ENCODE measurements around the gene TOGARAM2.

The TOGARAM2 gene

DNA sequence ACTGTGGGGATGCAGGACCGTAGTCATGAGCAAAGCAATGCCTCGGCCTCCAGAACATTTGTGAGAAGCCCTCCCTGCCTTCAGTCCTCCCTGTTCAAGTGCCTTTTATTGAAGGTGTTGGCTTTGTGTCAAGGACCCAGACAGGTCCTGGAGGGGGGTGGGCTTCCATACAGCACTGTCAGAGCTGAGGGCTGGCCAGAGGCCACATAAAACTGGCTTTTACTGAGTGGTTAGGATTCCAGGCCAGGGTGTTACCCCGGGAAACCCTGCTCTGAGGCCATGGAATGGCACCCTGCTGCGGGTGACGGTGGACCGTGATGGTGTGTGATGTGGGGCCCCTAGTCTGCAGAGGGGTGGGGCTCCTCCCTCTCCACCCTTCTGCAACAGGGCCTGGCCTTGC, 41.6 kb downstream of the TOGARAM2 start:
- Histone ChIP-seq H3K4me3 (no peak overlapping the region), H3K27ac (no peak overlapping the region)
- TF ChIP-seq CTCF (IDR thresholded peaks at IDR 0.05): no peak
- no peak for DNase-seq (ENCODE audit: low spot score)

DNA sequence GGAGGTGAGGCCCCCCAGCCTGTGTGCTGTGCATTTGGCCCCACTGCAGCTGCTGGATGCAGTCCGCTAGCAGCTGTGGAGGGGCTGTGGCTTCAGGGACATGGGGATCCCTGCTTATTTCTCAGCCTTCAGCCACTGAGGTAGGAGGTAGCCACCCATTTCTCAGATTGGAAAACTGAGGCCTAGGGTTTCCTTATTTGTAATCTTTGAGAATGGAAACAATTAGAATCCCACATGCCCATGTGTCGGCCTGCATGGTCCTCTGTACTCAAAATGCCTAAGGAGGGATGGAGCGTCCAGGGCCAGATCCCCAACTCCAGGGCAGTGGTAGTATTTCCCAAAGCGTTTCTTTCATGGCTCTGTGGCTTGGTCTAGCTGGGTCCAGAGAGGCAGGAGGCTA, 42.1 kb downstream of the TOGARAM2 start:
- Histone ChIP-seq H3K27ac (no peak overlapping the region), H3K4me3 (no peak overlapping the region)
- TF ChIP-seq CTCF (IDR thresholded peaks at IDR 0.05): no peak
- DNase-seq (ENCODE audit: low spot score): no peak

DNA sequence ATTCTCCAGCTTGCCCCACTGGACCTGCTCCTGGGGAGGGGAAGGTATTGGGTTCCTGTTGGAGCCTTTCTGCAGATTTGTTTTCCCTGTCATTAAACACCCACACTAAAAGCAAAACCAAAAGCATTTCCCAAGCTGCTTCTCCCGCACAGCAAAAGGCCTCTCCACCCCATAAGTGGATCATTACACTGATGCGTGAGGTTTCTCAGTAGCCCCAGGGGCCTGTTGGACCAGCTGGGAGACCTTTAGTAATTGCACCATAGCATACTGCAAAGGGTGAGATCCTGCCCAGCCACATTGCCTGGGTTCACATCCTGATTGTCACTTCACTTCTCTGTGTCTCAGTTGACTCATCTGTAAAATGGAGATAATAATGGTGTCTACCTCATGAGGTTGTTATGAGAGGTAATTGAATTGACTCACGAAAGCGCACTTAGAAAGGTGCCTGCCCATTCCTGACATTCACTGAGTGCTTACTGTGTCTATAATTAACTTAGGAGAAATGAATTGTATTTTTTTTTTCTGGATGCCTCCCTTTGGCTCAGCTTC, 43.9 kb downstream of the TOGARAM2 start:
- Histone ChIP-seq H3K4me3 (no peak overlapping the region), H3K27ac (no peak overlapping the region)
- DNase-seq (ENCODE audit: low spot score): no peak
- no peak for TF ChIP-seq CTCF (IDR thresholded peaks at IDR 0.05)

DNA sequence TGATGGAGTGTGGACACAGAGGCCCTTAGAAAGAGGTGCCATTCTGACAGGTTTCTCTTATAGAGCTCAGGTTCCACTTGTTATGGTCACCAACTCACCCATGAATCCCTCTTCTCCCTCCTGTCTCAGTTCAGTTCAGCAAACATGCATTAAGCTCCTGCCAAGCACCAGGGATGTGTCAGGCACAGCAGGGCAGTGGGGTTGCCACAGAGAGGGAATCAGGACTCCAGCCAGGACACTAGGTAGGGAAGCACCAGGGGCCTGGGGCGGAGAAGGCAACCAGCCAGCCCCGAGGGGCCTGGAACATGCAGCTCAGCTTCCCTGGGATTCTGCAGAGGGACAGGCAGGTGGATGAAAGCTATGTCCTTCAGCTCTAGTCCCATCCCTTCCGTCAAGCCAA, 44.6 kb downstream of the TOGARAM2 start:
- Histone ChIP-seq H3K4me3 (no peak overlapping the region), H3K27ac (no peak overlapping the region)
- no peak for DNase-seq (ENCODE audit: low spot score)
- TF ChIP-seq CTCF (IDR thresholded peaks at IDR 0.05): no peak

DNA sequence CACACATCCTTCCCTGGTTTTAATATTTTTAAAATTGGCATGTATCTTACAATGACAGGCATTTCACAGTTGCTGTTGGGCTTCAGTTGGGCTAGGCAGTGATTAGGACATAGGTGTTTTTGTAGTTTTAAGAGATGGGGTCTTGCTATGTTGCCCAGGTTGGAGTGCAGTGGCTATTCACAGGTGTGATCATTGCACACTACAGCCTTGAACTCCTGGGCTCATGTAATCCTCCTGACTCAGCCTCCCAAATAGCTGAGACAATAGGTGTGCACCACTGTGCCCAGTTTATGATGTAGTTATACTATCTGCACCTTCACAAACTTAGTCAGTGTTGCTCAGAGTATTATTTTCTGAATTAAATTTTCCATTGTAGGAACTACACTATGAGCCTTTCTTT, 49.9 kb downstream of the TOGARAM2 start:
- DNase-seq (ENCODE audit: low spot score): no peak
- no peak overlapping the region for H3K4me3 ChIP-seq
- TF ChIP-seq CTCF (IDR thresholded peaks at IDR 0.05): no peak
- H3K27ac ChIP-seq: no peak overlapping the region

DNA sequence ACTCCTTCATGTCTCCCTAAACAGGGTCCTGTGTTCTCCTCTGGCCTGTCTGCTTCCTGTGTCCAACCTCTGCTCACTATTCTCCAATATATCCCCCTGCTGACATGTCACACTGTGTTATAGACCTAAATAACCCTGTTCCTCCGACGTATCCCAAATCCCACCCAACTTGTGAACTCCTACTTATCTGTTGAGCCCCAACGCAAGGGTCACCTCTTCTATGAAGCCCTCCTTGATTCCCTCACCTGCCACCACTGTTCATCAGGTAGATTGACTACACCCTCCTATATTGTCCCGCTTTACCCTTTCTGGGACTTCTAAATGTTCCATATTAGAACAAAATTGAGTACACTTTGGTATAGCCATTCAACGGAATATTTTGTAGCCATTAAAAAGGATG, 51.1 kb downstream of the TOGARAM2 start:
- no peak for DNase-seq (ENCODE audit: low spot score)
- H3K4me3 ChIP-seq: no peak overlapping the region
- TF ChIP-seq CTCF (IDR thresholded peaks at IDR 0.05): no peak
- H3K27ac ChIP-seq: no peak overlapping the region

DNA sequence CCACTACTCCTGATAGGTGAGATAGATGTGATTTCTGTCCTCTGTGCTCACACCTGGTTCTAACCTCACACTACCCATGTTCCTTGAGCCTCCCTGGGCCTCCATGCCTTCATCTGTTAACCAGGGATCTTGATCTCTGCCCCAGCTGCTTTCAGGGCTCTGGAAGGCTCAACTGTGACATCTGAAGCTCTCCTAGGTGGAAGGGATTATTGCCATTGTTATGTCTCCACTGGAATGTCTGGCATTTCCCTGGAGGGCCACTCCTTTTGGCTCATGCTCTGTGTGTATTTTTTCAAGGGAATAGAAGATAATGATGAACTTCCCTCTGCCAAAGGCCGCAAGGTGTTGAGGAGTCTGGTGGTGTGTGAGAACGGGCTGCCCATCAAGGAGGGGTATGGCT, 52.1 kb downstream of the TOGARAM2 start:
- Histone ChIP-seq H3K27ac (no peak overlapping the region), H3K4me3 (no peak overlapping the region)
- DNase-seq (ENCODE audit: low spot score): no peak
- TF ChIP-seq CTCF (IDR thresholded peaks at IDR 0.05): no peak
